SK-N-SH (cell line): Measurements from ENCODE around the gene WDR86.

Experiments
- CHD2 ChIP-seq: fragments of 150-350 bp; IDR thresholded peaks from 2 replicates; pipeline ENCODE4 v1.6.1; 2018; ENCODE audit warnings: low read length; ENCODE audit not compliant: partially characterized antibody
- CTCF ChIP-seq: fragments of 200-600 bp; sonication (generic); IDR thresholded peaks from 2 replicates; pipeline ENCODE4 v1.6.1; 2017; ENCODE audit warnings: antibody characterized with exemption, mild to moderate bottlenecking, moderate library complexity
- EP300 ChIP-seq, 2 experiments: IDR thresholded peaks; 2 replicates each; pipeline versions ENCODE4 v1.4.0 to v1.6.1; 2012; ENCODE audit warnings: borderline replicate concordance in 1 of 2, low read depth in 1 of 2, low read length in 1 of 2
- POLR2AphosphoS5 ChIP-seq: IDR thresholded peaks from 2 replicates; pipeline ENCODE4 v1.6.1; 2012; ENCODE audit warnings: low read depth, low read length
- REST ChIP-seq: IDR thresholded peaks from 2 replicates; pipeline ENCODE4 v1.6.1; 2012; ENCODE audit warnings: mild to moderate bottlenecking, low read depth, low read length, moderate library complexity
- SIN3A ChIP-seq: IDR thresholded peaks from 2 replicates; pipeline ENCODE4 v1.6.1; 2012; ENCODE audit warnings: low read depth, mild to moderate bottlenecking, low read length, moderate library complexity, borderline replicate concordance
- SMC3 ChIP-seq: IDR thresholded peaks from 2 replicates; pipeline ENCODE4 v1.6.1; 2012; ENCODE audit warnings: low read depth, low read length, improper control_type of control experiment
- TEAD4 ChIP-seq: IDR thresholded peaks from 2 replicates; pipeline ENCODE4 v1.4.0; 2012; ENCODE audit warnings: mild to moderate bottlenecking, borderline replicate concordance; ENCODE audit not compliant: insufficient read depth
- USF1 ChIP-seq: IDR thresholded peaks from 2 replicates; pipeline ENCODE4 v1.4.0; 2012; ENCODE audit warnings: low read depth, borderline replicate concordance
- YY1 ChIP-seq: IDR thresholded peaks from 2 replicates; pipeline ENCODE4 v1.4.0; 2012; ENCODE audit warnings: low read depth, mild to moderate bottlenecking
- ZBTB33 ChIP-seq: IDR thresholded peaks from 2 replicates; pipeline ENCODE4 v1.4.0; 2012; ENCODE audit warnings: low read depth, borderline replicate concordance

GRCh38 chr7:151336027-151336708 is 73.7 kb downstream of the WDR86 start:
- no peak for TF ChIP-seq SMC3
- no peak for TF ChIP-seq EP300 (IDR thresholded peaks at IDR 0.05; ENCODE audit: borderline replicate concordance in 1 of 2, low read depth in 1 of 2, low read length in 1 of 2)
- TF ChIP-seq ZBTB33: no peak
- no peak for TF ChIP-seq CTCF
- no peak for TF ChIP-seq USF1
- TF ChIP-seq POLR2AphosphoS5: no peak
- TF ChIP-seq TEAD4: no peak
- no peak for TF ChIP-seq YY1
- no peak for TF ChIP-seq SIN3A
- no peak for TF ChIP-seq REST
- TF ChIP-seq CHD2: no peak
